Left cardiac atrium (tissue), 4 donors: ENCODE results near the gene PRDM16. TPM values are rescaled to one million over a fixed set of nuclear protein-coding genes. Genes with fewer than 3 reads are reported as not detected.

ENCODE experiments used
- ATAC-seq, 2 donors: fragments of 200-7000 bp; cut with Tn5 transposase; one replicate each; pipeline ENCODE4 v1.9.1; 2020; ENCODE audit warnings: mild to moderate bottlenecking in 2 of 2, moderate library complexity in 2 of 2
- DNase-seq: peaks from one replicate; pipeline ENCODE4 v3.0.0-alpha.2; 2020
- intact Hi-C, 2 donors: fragments of 100-400 bp; cut with DNase I; formaldehyde crosslinking; loops; one replicate each; pipeline versions ENCODE4 v1.14.1 to v1.15.1; 2022 to 2023
- long read RNA-seq: library from polyadenylated mRNA; unstranded; transcript quantifications from one replicate; pipeline ENCODE4 v2.0.0, GENCODE V29; 2021
- total RNA-seq, 2 donors: library from RNA; stranded (reverse); fragmentation: NEBNext Ultra II Directional; extraction: Animal tissue kit (Norgen Biotek cat#: 25700); gene quantifications; one replicate each; pipeline ENCODE4 v1.2.1, GENCODE V29; 2021
- donor health status: DM: no; HTN: yes; CAD: no.
- donor health status: DM: no; HTN: yes; CAD: no; lungs with severe emphysema.
- donor health status: DM: yes; HTN: yes; CAD: no.
- donor health status: Dilated cardiomyopathy.

Gene PRDM16
- 1 to 10 TPM in 1 of 2 donors, under 1 TPM in 1; 0.99 to 1.2 TPM for total RNA-seq
- long read RNA-seq, partial matches to known transcripts, result 0 of 1 reads
- long read RNA-seq, other reads (novel, unspliced or antisense), result 1 of 1 reads

DNA sequence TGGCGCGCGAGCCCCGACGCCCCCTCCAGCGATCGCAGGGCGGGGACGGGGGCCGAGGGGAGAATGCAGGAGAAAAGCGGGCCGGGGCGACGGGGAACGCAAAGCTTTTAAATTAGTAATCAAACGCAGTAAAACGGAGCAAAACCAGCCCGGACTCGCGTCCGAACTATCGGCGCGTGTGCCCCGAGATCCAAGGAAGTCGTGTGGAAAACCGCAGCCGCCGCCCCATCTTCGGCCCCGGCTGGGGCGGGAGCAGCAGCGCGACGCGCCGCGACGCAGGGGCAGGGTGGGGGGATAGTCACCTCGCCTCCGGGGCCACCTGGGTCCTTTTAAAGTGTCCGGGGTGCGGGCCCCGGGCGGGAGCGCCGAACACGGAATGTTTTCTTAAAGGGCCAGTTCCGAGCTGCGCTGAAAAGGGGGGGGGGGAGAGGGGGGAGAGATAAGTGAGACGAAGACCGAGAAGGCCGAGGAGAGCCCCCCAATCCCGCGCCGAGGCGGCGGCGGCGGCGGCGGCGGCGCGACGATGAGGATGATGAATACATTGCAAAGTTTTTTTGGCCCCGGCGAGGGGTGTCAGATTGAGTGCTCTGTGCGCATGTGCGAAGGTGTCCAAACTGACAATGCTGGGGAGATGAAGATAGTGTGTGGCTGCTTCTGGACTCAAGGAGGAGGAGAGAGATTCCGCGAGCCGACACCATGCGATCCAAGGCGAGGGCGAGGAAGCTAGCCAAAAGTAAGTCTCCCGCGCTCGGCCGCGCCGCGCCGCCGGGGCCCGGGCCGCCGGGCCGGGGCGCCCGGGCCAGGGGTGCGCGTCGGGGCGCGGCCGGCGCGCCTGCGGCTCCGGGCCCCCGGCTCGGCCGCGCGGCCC is at the start of gene PRDM16:
PRDM16 (plus strand) TSS at position 640 of the 868 bp plus-strand sequence; CDS start at position 697, 57 bp downstream.
- intact Hi-C loops, result loop anchor here in 1 of 2 donors (10.0 kb wide), 1 partner anchor 336 kb away; no protein-coding TSS in a partner anchor
- DNase-seq, result peak; percentile 34
- ATAC-seq, result no peak

DNA sequence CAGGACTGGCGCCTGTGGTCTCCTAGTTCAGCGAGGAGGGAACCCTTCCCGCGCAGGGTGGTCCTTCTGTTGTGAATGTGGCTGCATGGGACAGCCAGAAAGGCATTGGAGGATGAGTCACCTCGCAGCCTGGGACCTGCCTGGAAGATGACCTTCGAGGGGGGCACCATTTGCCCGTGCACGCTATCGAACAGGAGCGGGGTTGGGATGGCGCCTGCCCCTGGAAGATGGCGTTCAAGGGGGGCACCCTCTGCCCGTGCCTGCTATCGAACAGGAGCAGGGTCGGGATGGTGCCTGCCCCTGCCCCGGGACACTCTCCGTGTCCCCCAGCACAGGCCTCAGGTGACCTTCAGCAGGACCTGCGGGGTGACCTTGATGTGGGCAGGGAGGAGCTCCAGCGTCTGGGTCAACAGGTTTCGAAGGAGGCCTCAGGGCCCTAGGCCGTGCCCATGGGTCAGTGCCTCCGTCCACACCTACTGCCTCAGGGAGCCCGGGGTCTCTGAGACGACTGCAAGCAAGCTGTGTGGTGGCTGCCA is 49.4 kb upstream of the PRDM16 start:
- intact Hi-C loops, result loop anchor here in 1 of 2 donors (10.0 kb wide), 1 partner anchor 265 kb away; no protein-coding TSS in a partner anchor
- DNase-seq (peak; percentile 11), ATAC-seq (no peak)

GRCh38 chr1:3020263-3020909 is 48.6 kb upstream of the PRDM16 start:
- intact Hi-C loops, result no loop called here
- ATAC-seq (no peak), DNase-seq (peak; percentile 7)

GRCh38 chr1:3021233-3021671 is 47.8 kb upstream of the PRDM16 start, which contains the start of gene ACTRT2:
TSS of gene ACTRT2 (plus strand) at chr1:3021467. CDS start at chr1:3021687, 220 bp downstream.
- DNase-seq, result no peak
- no peak for ATAC-seq
- intact Hi-C loops, result no loop called here

DNA sequence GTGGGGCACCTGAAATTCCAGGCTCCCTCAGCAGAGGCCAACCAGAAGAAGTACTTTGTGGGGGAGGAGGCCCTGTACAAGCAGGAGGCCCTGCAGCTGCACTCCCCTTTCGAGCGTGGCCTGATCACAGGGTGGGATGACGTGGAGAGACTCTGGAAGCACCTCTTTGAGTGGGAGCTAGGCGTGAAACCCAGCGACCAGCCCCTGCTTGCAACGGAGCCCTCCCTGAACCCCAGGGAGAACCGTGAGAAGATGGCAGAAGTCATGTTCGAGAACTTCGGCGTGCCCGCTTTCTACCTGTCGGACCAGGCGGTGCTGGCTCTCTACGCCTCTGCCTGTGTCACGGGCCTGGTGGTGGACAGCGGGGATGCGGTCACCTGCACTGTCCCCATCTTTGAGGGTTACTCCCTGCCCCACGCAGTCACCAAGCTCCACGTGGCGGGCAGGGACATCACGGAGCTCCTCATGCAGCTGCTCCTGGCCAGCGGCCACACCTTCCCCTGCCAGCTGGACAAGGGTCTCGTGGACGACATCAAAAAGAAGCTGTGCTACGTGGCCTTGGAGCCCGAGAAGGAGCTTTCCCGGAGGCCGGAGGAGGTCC is 47.1 kb upstream of the PRDM16 start:
- no peak for DNase-seq
- ATAC-seq, result no peak
- intact Hi-C loops, result no loop called here

DNA sequence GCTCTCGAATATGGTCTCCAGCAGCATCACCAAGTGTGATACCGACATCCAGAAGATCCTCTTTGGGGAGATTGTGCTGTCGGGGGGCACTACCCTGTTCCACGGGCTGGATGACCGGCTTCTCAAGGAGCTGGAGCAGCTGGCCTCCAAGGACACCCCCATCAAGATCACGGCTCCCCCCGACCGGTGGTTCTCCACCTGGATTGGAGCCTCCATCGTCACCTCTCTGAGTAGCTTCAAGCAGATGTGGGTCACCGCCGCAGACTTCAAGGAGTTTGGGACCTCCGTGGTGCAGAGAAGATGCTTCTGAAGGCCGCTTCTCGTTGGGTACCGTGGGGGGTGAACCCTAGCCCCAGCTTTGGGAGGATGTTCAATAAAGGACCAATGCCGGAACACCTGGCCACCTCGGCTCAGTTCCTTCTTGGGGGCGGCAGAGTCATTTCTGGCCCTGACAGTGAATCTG is 46.5 kb upstream of the PRDM16 start:
- intact Hi-C loops, result no loop called here
- ATAC-seq, result no peak
- DNase-seq, result no peak

GRCh38 chr1:3022976-3023375 is 46.0 kb upstream of the PRDM16 start:
- DNase-seq (no peak), ATAC-seq (no peak)
- intact Hi-C loops, result no loop called here

DNA sequence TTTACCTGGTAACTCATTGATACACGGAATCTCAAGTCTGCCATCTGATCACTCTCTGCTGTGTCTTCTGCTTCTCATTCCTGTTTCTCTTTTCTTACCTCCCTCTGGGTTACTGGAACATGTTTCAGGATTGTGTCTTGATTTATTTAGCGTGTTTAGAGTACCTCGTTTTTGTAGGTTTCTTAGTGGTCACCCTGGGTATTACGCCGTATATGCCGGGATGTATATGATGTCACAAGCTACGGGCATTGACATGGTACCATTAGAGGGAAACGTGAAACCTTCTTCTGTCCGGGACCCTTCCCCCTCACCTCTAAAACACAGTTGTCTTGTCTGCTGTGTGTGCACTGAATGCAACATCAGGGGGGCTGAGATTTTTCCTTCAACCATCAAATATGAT is 45.0 kb upstream of the PRDM16 start:
- ATAC-seq (no peak), DNase-seq (no peak)
- intact Hi-C loops, result no loop called here

DNA sequence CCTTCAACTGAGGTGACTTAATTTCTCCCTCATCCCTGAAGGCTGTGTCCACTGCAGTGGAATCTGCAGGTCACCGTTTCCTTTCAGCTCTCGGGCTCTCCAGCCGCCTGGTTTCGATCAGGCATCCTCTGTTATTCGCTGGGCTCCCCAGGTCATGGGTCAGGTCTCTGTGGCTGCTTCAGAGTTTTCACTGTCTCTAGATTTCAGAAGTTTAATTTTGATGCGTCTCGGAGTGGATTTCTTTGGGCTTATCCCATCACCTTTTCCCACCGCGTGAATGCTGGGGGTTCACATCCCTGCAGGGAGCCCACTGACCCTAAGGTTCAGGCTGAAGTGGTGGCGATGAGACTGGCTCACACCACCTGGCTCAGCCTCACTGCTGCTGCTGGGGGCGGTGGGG is 44.4 kb upstream of the PRDM16 start:
- peak; percentile 1 for DNase-seq

GRCh38 chr1:3026124-3026523 is 42.9 kb upstream of the PRDM16 start:
- ATAC-seq, result no peak
- DNase-seq, result no peak
- intact Hi-C loops, result no loop called here

More for the DNA sequence above, 44.4 kb upstream of the PRDM16 start:
- intact Hi-C loops, result no loop called here
- no peak for ATAC-seq

DNA sequence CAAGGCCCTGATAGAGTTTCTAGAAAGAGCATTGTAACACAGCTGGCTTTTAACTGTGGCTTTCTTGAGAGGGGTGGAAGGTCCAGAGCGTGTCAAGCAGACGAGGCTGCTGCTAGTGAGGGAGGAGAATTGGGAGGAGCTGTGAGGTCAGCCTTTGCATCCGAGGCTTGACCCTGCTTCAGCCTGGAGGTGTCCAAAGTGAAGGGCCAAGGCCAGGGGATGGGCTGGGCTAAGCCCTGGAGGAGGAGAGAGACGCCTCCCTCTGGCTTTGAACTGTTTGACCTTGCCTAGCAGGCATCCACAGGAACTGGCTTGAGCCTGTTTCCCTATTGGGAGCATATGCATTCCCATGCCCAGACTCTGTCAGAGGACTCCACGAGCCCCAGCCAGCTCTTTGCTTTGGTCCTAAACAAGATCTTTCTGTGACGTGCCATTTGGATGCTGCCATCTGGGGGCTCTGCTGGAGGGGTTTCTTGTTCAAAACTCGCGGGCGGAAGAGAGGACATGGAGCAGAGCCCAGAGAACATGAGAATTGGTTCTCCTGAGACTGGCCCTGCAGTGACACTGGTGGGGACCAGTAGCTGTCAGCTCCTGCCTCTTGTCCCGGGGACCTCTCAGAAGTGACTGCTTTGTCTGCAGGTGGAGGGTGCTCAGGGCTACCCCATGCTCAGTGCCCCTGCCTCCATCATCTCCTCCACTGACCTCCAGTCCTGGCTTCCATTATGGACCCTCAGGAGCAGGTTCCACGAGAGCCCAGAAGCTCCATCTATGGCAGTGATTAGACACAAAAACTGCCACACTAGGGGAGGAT is 42.2 kb upstream of the PRDM16 start:
- DNase-seq (no peak), ATAC-seq (no peak)
- intact Hi-C loops, result no loop called here

DNA sequence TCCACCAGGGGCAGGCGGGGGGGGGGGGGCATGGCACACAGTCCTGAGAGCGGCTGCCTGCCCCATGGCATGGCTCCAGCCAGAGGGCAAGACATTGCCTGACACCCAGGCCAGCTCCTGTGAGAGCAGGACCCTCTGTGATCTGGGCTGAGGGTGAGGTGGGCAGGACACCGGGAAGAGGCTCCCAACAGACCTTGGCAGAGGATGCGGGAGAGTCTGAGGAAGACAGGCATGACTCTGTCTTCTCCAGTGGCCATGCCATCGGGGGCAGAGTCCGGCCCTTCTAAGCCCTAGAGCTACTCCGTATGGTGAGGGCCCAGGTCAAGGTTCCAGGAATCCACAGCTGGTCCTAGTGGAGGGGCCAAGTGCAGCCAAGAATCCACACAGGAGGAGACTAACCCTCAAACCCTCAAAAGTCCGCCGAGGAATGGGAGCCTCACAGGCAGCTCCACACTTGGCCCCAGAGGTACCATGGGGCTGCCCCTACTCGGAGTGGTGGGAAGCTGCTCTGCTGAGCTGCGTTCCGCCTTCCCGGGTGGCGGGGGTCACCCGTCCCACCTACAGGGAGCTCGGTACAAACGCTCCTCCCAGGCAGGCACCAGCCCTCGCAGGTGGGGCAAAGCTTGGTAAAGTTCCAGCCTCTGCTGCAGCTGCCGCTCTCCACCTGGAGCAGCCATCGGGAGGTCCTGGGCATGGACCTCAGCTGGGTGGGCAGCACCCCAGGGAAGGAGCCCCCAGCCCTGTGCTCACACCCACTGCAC is 41.2 kb upstream of the PRDM16 start:
- DNase-seq (no peak), ATAC-seq (no peak)
- intact Hi-C loops, result no loop called here

- no peak for DNase-seq
- ATAC-seq, result no peak
- intact Hi-C loops, result no loop called here
Observed at GRCh38 chr1:3028531-3029282, 40.3 kb upstream of the PRDM16 start.

DNA sequence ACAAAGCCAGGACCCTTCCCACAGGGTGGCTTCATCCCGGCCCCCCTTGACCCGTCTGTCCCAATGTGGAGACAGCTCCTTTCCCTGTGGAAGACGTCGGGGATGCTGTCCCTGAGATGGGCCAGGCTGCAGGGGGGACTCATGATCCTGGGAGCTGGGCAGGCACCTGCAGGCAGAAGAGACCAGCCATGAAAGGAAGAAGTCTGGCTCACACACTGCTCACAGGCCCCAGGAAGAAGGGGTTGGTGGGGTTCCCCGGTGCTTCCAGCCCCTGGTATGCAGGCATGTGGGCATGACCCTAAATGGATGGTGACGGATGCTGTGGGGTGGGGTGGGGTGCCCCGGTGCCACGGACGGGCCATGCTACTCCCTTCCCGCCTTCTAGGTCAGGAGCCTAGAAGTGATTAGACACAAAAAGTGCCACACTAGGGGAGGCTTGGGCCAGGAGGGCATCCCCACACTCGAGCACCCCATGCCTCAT is 39.5 kb upstream of the PRDM16 start:
- ATAC-seq (no peak), DNase-seq (no peak)
- intact Hi-C loops, result no loop called here

GRCh38 chr1:3029991-3030662 is 38.9 kb upstream of the PRDM16 start:
- ATAC-seq, result no peak
- no peak for DNase-seq
- intact Hi-C loops, result no loop called here

DNA sequence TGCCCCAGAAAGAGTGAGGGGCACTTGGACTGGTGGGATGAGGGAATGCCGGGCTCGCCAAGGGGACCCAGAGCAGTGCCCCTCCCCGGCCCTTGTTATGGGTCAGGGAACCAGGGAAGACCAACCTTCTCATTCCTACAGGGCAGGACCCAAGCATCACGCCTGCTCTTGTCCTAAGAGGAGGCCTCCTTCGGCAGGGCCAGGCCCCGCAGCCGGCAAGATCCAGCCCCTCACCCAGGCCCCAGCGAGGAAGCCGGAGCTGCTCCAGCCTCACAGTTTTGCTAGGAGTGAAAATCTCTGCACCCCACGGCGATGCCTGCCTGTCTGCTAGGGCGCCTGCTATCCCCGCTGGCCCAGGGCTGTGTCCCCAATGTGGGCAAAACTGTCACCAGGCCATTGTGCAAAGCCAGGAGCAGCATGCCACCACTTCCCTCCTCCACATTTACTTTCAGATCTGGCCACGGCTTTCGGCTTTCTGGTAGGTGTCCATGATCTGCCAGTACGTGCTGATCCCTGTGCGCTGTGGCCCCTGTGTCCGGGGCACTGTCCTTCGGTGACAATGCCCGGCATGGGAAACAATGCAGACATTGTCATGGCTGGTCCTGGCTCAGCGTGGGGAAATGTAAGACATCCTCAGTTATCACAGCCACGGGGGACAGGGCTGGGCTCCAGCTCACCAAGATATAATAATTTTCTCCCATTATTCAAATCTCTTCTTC is 38.2 kb upstream of the PRDM16 start:
- ATAC-seq (no peak), DNase-seq (no peak)
- intact Hi-C loops, result no loop called here
